ENCODE results near the gene GLMP.

GLMP gene, protein sequence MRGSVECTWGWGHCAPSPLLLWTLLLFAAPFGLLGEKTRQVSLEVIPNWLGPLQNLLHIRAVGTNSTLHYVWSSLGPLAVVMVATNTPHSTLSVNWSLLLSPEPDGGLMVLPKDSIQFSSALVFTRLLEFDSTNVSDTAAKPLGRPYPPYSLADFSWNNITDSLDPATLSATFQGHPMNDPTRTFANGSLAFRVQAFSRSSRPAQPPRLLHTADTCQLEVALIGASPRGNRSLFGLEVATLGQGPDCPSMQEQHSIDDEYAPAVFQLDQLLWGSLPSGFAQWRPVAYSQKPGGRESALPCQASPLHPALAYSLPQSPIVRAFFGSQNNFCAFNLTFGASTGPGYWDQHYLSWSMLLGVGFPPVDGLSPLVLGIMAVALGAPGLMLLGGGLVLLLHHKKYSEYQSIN

DNA sequence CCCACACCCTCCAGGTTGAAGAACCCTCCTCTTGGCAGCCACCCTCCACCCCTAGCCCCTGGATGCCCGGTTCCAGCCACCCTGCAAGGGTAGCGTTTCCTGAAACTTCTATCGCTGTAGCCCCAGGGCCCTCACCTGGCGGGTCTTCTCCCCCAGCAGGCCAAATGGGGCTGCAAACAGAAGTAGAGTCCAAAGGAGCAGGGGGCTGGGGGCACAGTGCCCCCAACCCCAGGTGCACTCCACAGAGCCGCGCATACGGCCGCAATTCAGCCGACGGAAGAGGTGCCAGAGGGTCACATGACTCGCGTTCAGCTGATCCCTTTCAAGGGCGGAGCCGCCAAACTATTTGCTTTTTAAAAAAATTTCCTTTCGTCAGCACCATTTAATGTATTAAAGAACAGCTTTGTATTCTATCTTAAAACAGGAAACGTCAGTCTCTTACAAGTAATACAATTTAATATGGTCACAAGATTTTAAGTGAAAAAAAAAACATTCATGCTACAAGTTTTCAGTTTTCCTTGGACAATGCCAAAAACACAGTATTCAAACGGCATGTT, at the start of gene GLMP:
GLMP (minus strand) TSS at position 289 of the 557 bp plus-strand sequence; CDS start at position 255, 34 bp downstream.
- TF ChIP-seq, protein P1, sequence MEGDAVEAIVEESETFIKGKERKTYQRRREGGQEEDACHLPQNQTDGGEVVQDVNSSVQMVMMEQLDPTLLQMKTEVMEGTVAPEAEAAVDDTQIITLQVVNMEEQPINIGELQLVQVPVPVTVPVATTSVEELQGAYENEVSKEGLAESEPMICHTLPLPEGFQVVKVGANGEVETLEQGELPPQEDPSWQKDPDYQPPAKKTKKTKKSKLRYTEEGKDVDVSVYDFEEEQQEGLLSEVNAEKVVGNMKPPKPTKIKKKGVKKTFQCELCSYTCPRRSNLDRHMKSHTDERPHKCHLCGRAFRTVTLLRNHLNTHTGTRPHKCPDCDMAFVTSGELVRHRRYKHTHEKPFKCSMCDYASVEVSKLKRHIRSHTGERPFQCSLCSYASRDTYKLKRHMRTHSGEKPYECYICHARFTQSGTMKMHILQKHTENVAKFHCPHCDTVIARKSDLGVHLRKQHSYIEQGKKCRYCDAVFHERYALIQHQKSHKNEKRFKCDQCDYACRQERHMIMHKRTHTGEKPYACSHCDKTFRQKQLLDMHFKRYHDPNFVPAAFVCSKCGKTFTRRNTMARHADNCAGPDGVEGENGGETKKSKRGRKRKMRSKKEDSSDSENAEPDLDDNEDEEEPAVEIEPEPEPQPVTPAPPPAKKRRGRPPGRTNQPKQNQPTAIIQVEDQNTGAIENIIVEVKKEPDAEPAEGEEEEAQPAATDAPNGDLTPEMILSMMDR (IDR thresholded peaks at IDR 0.05; ENCODE audit: control insufficient read depth, extremely low read depth, insufficient read depth) = no peak
- DNase-seq (ENCODE audit: low read depth) = no peak
- H3K4me3 ChIP-seq (ENCODE audit: low read depth, low read length) = peak within 1 kb of the TSS; percentile 98

DNA sequence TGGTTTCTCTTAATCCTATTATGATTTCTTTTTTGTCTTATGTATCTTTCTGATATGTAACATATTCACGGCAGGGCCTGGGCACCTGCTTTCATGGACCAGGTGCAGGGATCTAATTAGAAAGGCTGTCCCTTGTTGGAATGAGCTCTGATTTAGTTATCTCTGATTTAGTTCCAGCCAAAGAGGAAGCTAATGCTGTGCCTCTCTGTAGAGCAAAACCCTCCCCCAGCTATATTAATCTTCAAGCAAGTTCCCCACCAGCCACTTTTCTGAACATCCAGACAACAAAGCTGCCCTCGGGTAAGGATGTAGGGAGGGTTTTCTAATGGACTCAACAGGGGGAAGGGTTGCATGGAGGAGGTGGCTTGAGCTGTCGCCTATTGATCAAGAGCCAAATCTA, 48.9 kb upstream of the GLMP start:
- TF ChIP-seq, protein P1 (IDR thresholded peaks at IDR 0.05; ENCODE audit: control insufficient read depth, extremely low read depth, insufficient read depth) = no peak
- H3K4me3 ChIP-seq (ENCODE audit: low read depth, low read length) = no peak overlapping the region

DNA sequence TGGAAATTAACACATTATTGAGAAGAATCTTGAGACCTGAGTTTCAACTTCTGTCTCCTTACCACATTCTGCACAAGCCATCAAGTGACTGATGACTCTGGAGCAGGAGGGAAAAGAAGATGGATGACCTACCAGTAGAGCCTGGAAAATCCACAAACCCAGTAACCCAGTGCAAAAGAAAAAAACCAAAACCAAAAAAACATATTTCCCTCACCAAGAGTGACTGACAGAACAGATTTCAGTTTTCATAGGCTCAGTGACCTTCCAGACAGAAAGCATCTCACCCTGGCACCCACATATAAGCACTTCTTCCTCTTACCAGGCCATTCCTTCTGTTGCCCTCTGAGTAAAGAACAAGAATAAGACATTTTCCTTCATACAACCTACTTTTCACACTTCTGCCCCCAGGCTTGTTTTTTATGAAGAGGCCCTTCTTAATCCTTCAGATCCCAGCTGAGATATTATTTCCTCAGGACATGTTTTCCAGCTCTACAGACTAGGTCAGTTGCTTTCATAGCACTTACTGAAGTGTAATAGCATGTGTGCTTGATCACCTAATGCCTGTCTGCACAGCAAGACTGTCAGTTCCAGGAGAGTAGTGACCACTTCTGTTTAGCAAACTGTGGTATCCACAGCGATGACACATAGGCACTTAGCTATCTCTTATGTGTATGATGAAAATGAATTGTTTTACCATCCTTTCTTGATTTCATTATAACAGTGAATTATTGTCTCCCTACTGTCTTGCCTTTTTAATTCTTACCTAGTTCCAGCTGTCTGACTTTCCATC, 46.9 kb upstream of the GLMP start:
- TF ChIP-seq, protein P1 (IDR thresholded peaks at IDR 0.05; ENCODE audit: control insufficient read depth, extremely low read depth, insufficient read depth) = no peak
- no peak overlapping the region for H3K4me3 ChIP-seq (ENCODE audit: low read depth, low read length)
- no peak for DNase-seq (ENCODE audit: low read depth)

More for the DNA sequence above, 48.9 kb upstream of the GLMP start:
- no peak for DNase-seq (ENCODE audit: low read depth)

DNA sequence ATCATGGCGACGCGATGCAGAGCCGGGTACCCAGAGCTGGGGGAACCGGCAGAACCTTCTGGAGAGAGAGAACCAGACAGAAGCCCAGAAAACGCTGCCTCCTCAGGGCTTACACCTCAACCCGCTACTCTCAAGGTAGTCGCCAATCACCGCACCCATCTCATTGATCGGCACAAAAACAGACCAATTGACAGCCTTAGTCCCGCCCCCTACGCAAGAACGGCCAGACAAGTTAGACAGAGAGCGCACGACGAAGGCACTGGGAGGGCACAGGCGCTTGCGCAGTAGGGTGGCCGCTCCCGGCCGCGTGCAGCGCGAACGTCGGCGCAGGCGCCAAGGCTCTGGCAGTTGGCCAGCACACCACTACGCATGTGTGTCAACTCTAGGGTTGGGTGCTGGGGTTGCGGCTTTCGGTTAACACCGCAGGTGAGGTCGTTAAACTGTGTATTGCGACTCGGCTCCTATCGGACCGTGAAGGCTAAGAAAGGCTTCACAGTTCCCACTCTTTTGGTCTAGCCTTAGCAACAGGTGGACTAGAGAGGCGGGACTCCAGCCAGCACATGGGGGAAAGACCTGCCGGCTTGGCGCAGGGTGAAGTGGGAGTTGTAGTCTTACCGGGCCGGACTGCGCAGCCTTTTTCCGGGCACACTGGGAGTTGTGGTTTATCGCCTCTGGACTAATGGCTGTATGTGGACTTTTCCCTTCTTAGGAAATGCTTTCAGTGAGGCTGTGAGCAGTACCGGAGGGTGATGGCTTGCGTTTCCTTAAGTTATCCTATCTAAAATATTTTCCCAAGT, 42.9 kb upstream of the GLMP start, which contains the start of the genes CCT3 and TSACC:
CCT3 (minus strand) TSS at position 113 of the 797 bp plus-strand sequence; CDS start at position 5, 108 bp downstream.
TSACC (plus strand) TSS at position 347 of the 797 bp plus-strand sequence. CDS start 1,232 bp downstream, outside the sequence.
- TF ChIP-seq, protein P1 (IDR thresholded peaks at IDR 0.05; ENCODE audit: control insufficient read depth, extremely low read depth, insufficient read depth) = no peak
- H3K4me3 ChIP-seq (ENCODE audit: low read depth, low read length) = peak within 1 kb of the TSS; percentile 94
- peak; percentile 100 for DNase-seq (ENCODE audit: low read depth)

DNA sequence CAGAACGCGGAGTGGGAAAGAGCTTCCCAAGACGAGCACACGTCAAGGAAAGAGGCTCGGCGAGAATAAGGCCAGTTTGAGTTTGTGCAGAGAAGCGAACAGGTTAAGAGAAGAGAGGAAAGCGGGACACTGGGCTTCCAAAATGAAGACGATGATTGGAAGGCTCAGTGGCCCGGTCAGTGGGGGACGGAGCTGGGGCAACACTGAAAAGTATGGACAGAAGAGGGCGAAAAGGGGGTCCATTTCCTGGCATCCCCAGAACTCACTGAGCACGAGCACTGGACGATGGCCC, 42.4 kb upstream of the GLMP start:
- H3K4me3 ChIP-seq (ENCODE audit: low read depth, low read length) = peak overlapping the region; percentile 94
- DNase-seq (ENCODE audit: low read depth) = no peak
- TF ChIP-seq, protein P1 (IDR thresholded peaks at IDR 0.05; ENCODE audit: control insufficient read depth, extremely low read depth, insufficient read depth) = no peak
